KOPT-K1 (cell line): ENCODE data around the gene SHISA7.

Source experiments
- H3K27ac ChIP-seq: fragments of 200-600 bp; sonication (generic); 2 replicates; pipeline ENCODE4 v1.5.1; 2016; ENCODE audit warnings: antibody characterized with exemption, mild to moderate bottlenecking, low read depth, low read length; ENCODE audit not compliant: poor library complexity, severe bottlenecking
- H3K36me3 ChIP-seq: fragments of 200-600 bp; sonication (generic); 2 replicates; pipeline ENCODE4 v1.5.1; 2017; ENCODE audit warnings: antibody characterized with exemption, mild to moderate bottlenecking, low read length, moderate library complexity; ENCODE audit not compliant: insufficient read depth
- H3K9me3 ChIP-seq: fragments of 200-600 bp; sonication (generic); 2 replicates; pipeline ENCODE4 v1.5.1; 2017; ENCODE audit warnings: antibody characterized with exemption, low read length, mild to moderate bottlenecking; ENCODE audit not compliant: insufficient read depth, poor library complexity, severe bottlenecking

SHISA7 gene

GRCh38 chr19:55474269-55475265 is 31.5 kb upstream of the SHISA7 start:
- no peaks in the 10 kb centered on the region for H3K36me3 ChIP-seq
- H3K9me3 ChIP-seq, result no peaks in the 10 kb centered on the region
- no peak overlapping the region for H3K27ac ChIP-seq

- H3K36me3 ChIP-seq, result no peaks in the 10 kb centered on the region
- H3K9me3 ChIP-seq, result no peaks in the 10 kb centered on the region
- no peak overlapping the region for H3K27ac ChIP-seq
These were observed 30.3 kb upstream of the SHISA7 start for GRCh38 chr19:55473225-55474012.

- Histone ChIP-seq H3K36me3 (no peaks in the 10 kb centered on the region), H3K27ac (no peak overlapping the region), H3K9me3 (no peaks in the 10 kb centered on the region)
These were observed 29.4 kb upstream of the SHISA7 start for GRCh38 chr19:55472463-55472862.

- H3K27ac ChIP-seq, result no peak overlapping the region
- H3K36me3 ChIP-seq, result no peaks in the 10 kb centered on the region
- H3K9me3 ChIP-seq, result no peaks in the 10 kb centered on the region
These were observed 28.2 kb upstream of the SHISA7 start for GRCh38 chr19:55471266-55471665.

DNA sequence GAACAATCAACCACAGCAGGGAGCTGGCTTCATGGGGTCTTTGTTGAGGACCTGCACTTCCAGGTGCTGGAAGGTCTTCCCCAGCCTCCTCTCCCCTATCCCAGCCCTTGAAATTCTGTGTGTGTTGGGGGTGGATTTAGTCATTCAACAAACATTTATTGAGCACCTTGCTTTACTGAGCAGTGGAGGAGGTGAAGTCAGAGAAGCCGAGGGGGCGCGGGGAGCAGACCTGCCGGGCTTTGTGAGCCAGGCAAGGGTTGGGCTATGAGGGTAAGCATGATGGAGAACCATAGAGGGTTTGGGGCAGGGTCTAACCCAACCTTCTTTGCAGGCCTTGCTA is 24.9 kb upstream of the SHISA7 start:
- Histone ChIP-seq H3K36me3 (no peaks in the 10 kb centered on the region), H3K27ac (no peak overlapping the region), H3K9me3 (no peaks in the 10 kb centered on the region)

DNA sequence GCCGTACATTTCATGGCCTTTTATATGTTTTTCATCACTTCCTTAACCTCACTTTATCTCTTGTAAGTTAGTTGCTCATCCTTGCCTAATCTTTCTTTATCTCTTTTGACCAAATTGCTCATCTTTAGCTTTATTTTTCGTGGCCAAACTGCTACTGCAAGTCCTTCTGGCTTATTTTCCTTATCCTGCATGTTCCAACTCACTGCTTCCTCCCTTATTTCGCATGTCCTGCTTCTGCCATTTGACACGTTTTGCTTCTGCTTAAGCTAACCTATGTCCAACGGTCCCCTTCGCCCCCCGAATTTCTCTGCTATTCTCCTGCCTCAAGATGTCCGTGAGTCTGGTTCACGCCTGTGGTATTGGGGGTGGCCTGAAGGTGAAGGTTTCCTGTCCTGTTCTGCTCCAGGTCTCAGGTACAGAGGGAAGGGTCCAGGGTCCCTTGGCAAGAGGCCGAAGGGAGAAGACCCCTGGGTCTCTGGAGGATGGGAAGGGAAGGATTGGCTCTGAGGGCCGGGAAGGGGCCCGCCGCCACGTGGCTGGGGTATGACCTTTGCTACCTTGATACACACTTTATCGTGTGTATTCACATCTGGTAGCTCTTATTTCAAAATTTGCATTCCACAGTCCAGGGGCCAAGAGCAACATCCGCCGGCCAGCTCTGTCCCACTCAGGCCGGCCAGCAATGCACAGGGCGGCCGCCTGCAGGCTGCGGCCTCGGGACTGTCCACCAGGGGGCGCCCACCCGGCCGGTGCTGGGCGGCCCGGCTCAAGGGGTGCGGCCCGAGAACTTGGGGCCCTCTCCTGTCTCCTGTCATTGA is 24.3 kb upstream of the SHISA7 start:
- H3K36me3 ChIP-seq, result no peaks in the 10 kb centered on the region
- H3K9me3 ChIP-seq, result no peaks in the 10 kb centered on the region
- H3K27ac ChIP-seq, result no peak overlapping the region

- no peaks in the 10 kb centered on the region for H3K36me3 ChIP-seq
- no peaks in the 10 kb centered on the region for H3K9me3 ChIP-seq
- no peak overlapping the region for H3K27ac ChIP-seq
These were observed 23.1 kb upstream of the SHISA7 start for GRCh38 chr19:55466241-55466614.

- Histone ChIP-seq H3K27ac (no peak overlapping the region), H3K36me3 (no peaks in the 10 kb centered on the region), H3K9me3 (no peaks in the 10 kb centered on the region)
These were observed 22.6 kb upstream of the SHISA7 start for GRCh38 chr19:55465460-55466240.

- Histone ChIP-seq H3K9me3 (no peaks in the 10 kb centered on the region), H3K36me3 (no peaks in the 10 kb centered on the region), H3K27ac (no peak within 1 kb of the TSS)
These were observed 21.6 kb upstream of the SHISA7 start, which contains the start of gene C19orf85 for GRCh38 chr19:55464662-55465054. Gene C19orf85 (minus strand): TSS chr19:55464751. CDS start chr19:55464554, 197 bp downstream.

DNA sequence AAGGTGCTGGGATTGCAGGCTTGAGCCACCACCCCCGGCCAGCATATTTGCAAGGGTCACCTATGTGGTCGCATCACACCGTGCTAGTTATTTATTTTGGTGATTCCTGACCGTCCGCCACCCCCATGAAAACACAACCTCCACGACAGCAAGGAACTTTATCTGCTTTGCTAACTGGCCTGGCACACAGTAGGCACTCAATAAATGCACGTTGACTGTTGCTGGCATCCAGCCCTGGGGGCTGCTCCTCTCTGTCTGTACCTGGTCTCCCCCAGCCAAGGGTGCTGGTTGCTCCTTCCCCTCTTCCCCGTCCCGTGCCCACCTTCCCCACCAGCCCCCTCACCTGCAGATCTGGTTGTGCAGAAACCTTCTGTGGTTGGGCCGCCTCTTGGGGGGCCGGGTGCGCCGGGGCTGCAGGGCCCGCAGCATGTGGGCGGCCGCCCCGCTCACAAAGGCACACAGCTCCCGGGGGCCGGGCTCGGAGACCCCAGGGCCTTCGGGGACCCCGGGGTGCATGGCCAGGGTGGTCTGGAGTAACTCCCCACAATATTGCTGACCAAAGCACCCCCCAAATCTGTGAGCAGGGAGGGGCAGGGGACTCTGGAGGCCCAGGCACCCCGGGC is 21.1 kb upstream of the SHISA7 start:
- H3K9me3 ChIP-seq, result no peaks in the 10 kb centered on the region
- no peak overlapping the region for H3K27ac ChIP-seq
- H3K36me3 ChIP-seq, result no peaks in the 10 kb centered on the region

- Histone ChIP-seq H3K36me3 (no peaks in the 10 kb centered on the region), H3K9me3 (no peaks in the 10 kb centered on the region), H3K27ac (no peak overlapping the region)
These were observed 20.5 kb upstream of the SHISA7 start for GRCh38 chr19:55463583-55464031.

- no peaks in the 10 kb centered on the region for H3K36me3 ChIP-seq
- H3K27ac ChIP-seq, result no peak overlapping the region
These were observed 19.6 kb upstream of the SHISA7 start for GRCh38 chr19:55462722-55463121.

DNA sequence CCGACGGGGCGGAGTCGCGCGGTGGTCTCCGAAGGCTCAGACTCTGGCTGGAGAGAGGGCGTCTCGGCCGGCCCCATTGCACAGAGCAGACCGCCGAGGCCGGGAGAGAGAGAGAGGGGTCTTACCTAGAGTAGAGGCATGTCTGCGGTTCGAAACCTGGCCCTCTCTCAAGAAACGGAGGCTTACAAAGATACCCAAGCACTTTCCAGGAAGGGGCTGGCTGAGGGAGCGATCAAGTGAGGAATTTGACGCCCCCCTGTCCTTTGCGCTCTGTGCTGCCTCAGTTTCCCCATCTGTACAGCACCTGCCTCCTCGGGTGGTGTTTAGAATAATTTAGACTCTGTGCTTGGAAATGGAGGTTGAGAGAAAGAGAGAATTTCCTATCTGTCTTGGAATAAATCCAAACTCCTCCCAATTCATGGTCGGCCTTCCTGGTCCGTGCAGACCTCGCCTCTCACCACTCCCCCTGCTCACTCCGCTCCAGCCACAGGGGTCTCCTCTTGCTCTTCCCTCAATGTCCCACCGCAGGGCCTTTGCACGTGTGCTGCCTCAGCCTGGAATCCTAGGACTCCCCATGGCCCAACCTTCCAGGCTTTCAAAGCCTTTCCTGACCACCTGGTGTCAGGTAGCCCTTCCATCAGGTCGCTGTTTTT is 19.0 kb upstream of the SHISA7 start:
- H3K9me3 ChIP-seq, result no peaks in the 10 kb centered on the region
- no peaks in the 10 kb centered on the region for H3K36me3 ChIP-seq
- peak overlapping the region; percentile 23 for H3K27ac ChIP-seq

More at GRCh38 chr19:55462722-55463121, 19.6 kb upstream of the SHISA7 start:
- no peaks in the 10 kb centered on the region for H3K9me3 ChIP-seq
